Measurements from ENCODE around the gene OR4E2. TPM values are rescaled to one million over a fixed set of nuclear protein-coding genes. Genes with fewer than 3 reads are reported as not detected.

Gene OR4E2
- total RNA-seq, 6 donors from 2014 or later = not detected

DNA sequence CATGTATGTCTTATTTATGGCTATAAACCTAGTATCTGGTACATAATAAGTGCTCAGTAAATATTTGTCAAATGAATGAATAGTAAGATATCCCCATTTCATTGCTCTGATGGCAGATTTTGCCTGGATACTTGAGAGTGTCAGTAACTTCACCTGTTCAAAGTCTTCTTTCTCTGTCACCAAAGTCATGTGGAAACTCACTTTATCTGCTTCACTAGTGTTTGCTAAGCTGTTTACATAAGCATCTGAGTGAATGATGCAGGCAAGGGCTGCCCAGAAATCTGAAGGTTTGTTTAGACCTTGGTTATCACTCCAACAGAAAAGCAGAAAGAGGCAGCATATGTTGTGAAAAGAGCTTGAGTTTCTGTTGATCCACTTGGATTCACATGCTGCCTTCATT, 15.6 kb downstream of the OR4E2 start:
- no peak overlapping the region for H3K27ac ChIP-seq
- TF ChIP-seq POLR2A (IDR thresholded peaks at IDR 0.05) = no peak
- TF ChIP-seq CTCF (IDR thresholded peaks at IDR 0.05) = no peak
- TF ChIP-seq EP300 (IDR thresholded peaks at IDR 0.05) = no peak
- TF ChIP-seq POLR2AphosphoS5 (IDR thresholded peaks at IDR 0.05) = no peak
- no peak for ATAC-seq (ENCODE audit: low FRiP score in 2 of 2)
- DNase-seq = no peak
- H3K4me3 ChIP-seq = no peak overlapping the region
- H3K4me1 ChIP-seq = no peaks in the 10 kb centered on the region
- no peaks in the 10 kb centered on the region for H3K9me3 ChIP-seq
- H3K36me3 ChIP-seq = no peaks in the 10 kb centered on the region
- no peaks in the 10 kb centered on the region for H3K27me3 ChIP-seq

GRCh38 chr14:21671371-21671770, 17.7 kb downstream of the OR4E2 start:
- Histone ChIP-seq H3K27ac (no peak overlapping the region), H3K36me3 (no peaks in the 10 kb centered on the region), H3K9me3 (peaks cover 0 to 4% (median 0%) of the 10 kb centered on the region in 4 donors), H3K4me3 (no peak overlapping the region), H3K4me1 (no peaks in the 10 kb centered on the region), H3K27me3 (no peaks in the 10 kb centered on the region)
- ATAC-seq (ENCODE audit: low FRiP score in 2 of 2) (no peak), DNase-seq (no peak)
- no peak for TF ChIP-seq CTCF (IDR thresholded peaks at IDR 0.05)
- no peak for TF ChIP-seq EP300 (IDR thresholded peaks at IDR 0.05)
- no peak for TF ChIP-seq POLR2AphosphoS5 (IDR thresholded peaks at IDR 0.05)
- no peak for TF ChIP-seq POLR2A (IDR thresholded peaks at IDR 0.05)
- WGBS, 2 donors = 60 to 64% methylated on average over 2 of the region's 2 CpGs

DNA sequence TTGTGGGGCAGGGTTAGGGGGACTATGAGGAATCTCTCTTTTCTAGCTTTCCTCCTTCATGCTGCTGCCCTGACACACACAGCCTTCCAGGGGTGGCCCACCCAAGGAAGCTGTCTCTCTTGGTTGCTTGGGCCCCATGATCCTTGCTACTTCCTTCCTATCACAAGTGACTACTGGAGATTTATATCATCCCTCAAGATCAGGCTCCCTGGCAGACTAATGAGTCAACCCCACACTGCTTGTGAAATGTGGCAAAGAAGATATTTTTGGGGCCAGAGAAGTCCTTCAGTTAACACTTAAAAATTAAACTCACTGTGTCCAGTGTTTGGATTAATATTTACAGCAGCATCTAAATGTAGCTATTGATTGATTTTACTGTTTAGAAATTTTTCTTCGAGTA, 18.5 kb downstream of the OR4E2 start:
- ATAC-seq (ENCODE audit: low FRiP score in 2 of 2) (no peak), DNase-seq (no peak)
- Histone ChIP-seq H3K4me1 (no peaks in the 10 kb centered on the region), H3K36me3 (no peaks in the 10 kb centered on the region), H3K4me3 (no peak overlapping the region), H3K27me3 (no peaks in the 10 kb centered on the region), H3K9me3 (peaks cover 0 to 4% (median 0%) of the 10 kb centered on the region in 4 donors), H3K27ac (no peak overlapping the region)
- 88 to 93% methylated on average over 1 of the region's 1 CpG for WGBS, 2 donors
- TF ChIP-seq POLR2A (IDR thresholded peaks at IDR 0.05) = no peak
- TF ChIP-seq EP300 (IDR thresholded peaks at IDR 0.05) = no peak
- TF ChIP-seq POLR2AphosphoS5 (IDR thresholded peaks at IDR 0.05) = no peak
- no peak for TF ChIP-seq CTCF (IDR thresholded peaks at IDR 0.05)

- Histone ChIP-seq H3K4me1 (no peaks in the 10 kb centered on the region), H3K4me3 (no peak within 1 kb of the TSS), H3K27ac (no peak within 1 kb of the TSS), H3K36me3 (no peaks in the 10 kb centered on the region), H3K27me3 (no peaks in the 10 kb centered on the region), H3K9me3 (peaks cover 0 to 4% (median 0%) of the 10 kb centered on the region in 4 donors)
- DNase-seq (no peak), ATAC-seq (ENCODE audit: low FRiP score in 2 of 2) (no peak)
- WGBS, 2 donors = 88 to 96% methylated on average over 1 of the region's 1 CpG
- TF ChIP-seq POLR2AphosphoS5 (IDR thresholded peaks at IDR 0.05) (no peak), CTCF (IDR thresholded peaks at IDR 0.05) (no peak), POLR2A (IDR thresholded peaks at IDR 0.05) (no peak), EP300 (IDR thresholded peaks at IDR 0.05) (no peak)
Measured at GRCh38 chr14:21673718-21674117, 20.1 kb downstream of the OR4E2 start, which contains the start of gene OR4E1. Gene OR4E1, minus strand, starts transcription at chr14:21673818. Its CDS starts 2,883 bp downstream, at chr14:21670935.

- DNase-seq = no peak
- no peaks in the 10 kb centered on the region for H3K36me3 ChIP-seq
- peaks cover 0 to 4% (median 0%) of the 10 kb centered on the region in 4 donors for H3K9me3 ChIP-seq
- no peak for ATAC-seq (ENCODE audit: low FRiP score in 2 of 2)
- WGBS, 2 donors = 70 to 83% methylated on average over 4 of the region's 4 CpGs
- H3K27me3 ChIP-seq = no peaks in the 10 kb centered on the region
- H3K27ac ChIP-seq = no peak overlapping the region
- H3K4me3 ChIP-seq = no peak overlapping the region
- no peaks in the 10 kb centered on the region for H3K4me1 ChIP-seq
- TF ChIP-seq POLR2AphosphoS5 (IDR thresholded peaks at IDR 0.05) = no peak
- no peak for TF ChIP-seq EP300 (IDR thresholded peaks at IDR 0.05)
- no peak for TF ChIP-seq POLR2A (IDR thresholded peaks at IDR 0.05)
- TF ChIP-seq CTCF (IDR thresholded peaks at IDR 0.05) = no peak
Measured at GRCh38 chr14:21675566-21675965, 21.9 kb downstream of the OR4E2 start.
